ENCODE results near the gene NRDC.

The NRDC gene

DNA sequence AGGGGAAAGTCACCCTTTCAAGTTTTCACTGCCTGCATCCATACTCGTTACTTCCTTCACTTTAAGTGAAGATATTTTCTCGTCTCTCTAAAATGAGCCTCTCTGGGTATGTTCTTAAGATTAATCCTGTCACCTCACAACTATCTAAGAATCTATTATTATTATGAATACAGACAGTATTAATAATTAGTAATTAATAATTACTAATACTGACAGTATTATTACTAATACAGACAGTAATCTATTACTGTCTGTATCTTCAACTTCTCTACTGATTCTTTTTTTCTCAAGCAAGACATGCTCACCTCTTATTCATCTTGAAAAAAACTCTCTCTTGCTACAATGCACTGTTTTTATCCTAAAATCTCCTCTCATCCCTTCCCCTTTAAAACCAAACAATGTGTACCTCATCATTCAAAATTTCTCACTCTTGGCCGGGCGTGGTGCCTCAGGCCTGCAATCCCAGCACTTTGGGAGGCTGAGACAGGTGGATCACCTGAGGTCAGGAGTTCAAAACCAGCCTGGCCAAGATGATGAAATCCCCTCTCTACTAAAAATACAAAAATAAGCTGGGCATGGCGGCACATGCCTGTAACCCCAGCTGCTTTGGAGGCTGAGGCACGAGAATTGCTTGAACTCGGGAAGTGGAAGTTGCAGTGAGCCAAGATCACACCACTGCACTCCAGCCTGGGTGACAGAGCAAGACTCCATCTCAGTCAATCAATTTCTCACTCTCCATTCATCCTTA is 7.8 kb downstream of the NRDC start:
- TF ChIP-seq, protein P1, sequence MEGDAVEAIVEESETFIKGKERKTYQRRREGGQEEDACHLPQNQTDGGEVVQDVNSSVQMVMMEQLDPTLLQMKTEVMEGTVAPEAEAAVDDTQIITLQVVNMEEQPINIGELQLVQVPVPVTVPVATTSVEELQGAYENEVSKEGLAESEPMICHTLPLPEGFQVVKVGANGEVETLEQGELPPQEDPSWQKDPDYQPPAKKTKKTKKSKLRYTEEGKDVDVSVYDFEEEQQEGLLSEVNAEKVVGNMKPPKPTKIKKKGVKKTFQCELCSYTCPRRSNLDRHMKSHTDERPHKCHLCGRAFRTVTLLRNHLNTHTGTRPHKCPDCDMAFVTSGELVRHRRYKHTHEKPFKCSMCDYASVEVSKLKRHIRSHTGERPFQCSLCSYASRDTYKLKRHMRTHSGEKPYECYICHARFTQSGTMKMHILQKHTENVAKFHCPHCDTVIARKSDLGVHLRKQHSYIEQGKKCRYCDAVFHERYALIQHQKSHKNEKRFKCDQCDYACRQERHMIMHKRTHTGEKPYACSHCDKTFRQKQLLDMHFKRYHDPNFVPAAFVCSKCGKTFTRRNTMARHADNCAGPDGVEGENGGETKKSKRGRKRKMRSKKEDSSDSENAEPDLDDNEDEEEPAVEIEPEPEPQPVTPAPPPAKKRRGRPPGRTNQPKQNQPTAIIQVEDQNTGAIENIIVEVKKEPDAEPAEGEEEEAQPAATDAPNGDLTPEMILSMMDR (IDR thresholded peaks at IDR 0.05; ENCODE audit: control insufficient read depth, extremely low read depth, insufficient read depth): no peak
- no peak for DNase-seq (ENCODE audit: low read depth)
- no peak overlapping the region for H3K4me3 ChIP-seq (ENCODE audit: low read depth, low read length)

GRCh38 chr1:51867479-51868232 is 10.9 kb downstream of the NRDC start:
- H3K4me3 ChIP-seq (ENCODE audit: low read depth, low read length): no peak overlapping the region
- TF ChIP-seq, protein P1 (IDR thresholded peaks at IDR 0.05; ENCODE audit: control insufficient read depth, extremely low read depth, insufficient read depth): no peak
- DNase-seq (ENCODE audit: low read depth): no peak

DNA sequence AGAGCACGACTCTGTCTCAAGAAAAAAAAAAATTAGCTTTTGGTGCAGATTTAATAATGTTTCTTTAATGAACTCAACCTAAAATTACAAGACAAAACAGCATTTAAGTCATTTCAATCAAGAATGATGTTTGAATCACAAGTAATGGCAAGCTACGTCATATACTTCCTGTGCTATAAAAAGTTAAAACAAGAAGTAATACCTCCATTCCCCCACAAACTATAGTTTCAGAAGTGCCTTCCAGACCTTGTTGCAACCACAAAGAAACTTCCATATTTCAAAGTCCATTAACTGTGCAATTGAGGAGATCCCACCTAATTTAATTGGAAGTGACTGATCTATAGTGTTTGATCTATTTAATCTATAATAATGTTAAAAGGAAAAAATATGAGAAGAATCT is 15.1 kb downstream of the NRDC start:
- TF ChIP-seq, protein P1 (IDR thresholded peaks at IDR 0.05; ENCODE audit: control insufficient read depth, extremely low read depth, insufficient read depth): no peak
- H3K4me3 ChIP-seq (ENCODE audit: low read depth, low read length): no peak overlapping the region
- no peak for DNase-seq (ENCODE audit: low read depth)

DNA sequence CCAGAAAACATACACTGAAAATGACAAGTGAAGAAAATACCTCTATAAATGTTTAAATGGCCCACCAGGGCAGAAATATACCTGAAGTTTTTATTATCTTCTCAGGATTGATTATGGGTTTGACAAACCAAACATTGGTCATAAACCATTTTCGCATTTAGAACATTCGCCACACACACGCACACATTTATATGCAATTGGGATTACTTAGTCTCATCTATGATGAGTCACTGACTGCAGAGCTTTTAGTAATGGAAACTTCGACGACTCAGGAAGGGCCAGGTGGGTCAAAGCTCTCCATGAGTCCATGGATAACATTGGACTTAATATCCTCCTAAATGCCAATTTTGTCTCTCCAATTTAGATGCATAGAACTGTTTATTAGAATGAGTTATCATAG is 16.9 kb downstream of the NRDC start:
- DNase-seq (ENCODE audit: low read depth): no peak
- no peak overlapping the region for H3K4me3 ChIP-seq (ENCODE audit: low read depth, low read length)
- TF ChIP-seq, protein P1 (IDR thresholded peaks at IDR 0.05; ENCODE audit: control insufficient read depth, extremely low read depth, insufficient read depth): no peak

GRCh38 chr1:51859735-51860134 is 18.8 kb downstream of the NRDC start:
- DNase-seq (ENCODE audit: low read depth): no peak
- H3K4me3 ChIP-seq (ENCODE audit: low read depth, low read length): no peak overlapping the region
- TF ChIP-seq, protein P1 (IDR thresholded peaks at IDR 0.05; ENCODE audit: control insufficient read depth, extremely low read depth, insufficient read depth): no peak

- DNase-seq (ENCODE audit: low read depth): no peak
- TF ChIP-seq, protein P1 (IDR thresholded peaks at IDR 0.05; ENCODE audit: control insufficient read depth, extremely low read depth, insufficient read depth): no peak
- no peak overlapping the region for H3K4me3 ChIP-seq (ENCODE audit: low read depth, low read length)
These were observed 19.2 kb downstream of the NRDC start for GRCh38 chr1:51859333-51859732.

Measured in LNCaP clone FGC (cell line).